SH-SY5Y (cell line): ENCODE results near the gene PRRX2.

ENCODE experiments used
- GATA2 ChIP-seq: IDR thresholded peaks from 2 replicates; pipeline ENCODE4 v1.6.1; 2011; ENCODE audit warnings: mild to moderate bottlenecking, low read depth, low read length
- GATA3 ChIP-seq: IDR thresholded peaks from 2 replicates; pipeline ENCODE4 v1.6.1; 2011; ENCODE audit warnings: low read depth, mild to moderate bottlenecking, low read length, moderate library complexity

DNA sequence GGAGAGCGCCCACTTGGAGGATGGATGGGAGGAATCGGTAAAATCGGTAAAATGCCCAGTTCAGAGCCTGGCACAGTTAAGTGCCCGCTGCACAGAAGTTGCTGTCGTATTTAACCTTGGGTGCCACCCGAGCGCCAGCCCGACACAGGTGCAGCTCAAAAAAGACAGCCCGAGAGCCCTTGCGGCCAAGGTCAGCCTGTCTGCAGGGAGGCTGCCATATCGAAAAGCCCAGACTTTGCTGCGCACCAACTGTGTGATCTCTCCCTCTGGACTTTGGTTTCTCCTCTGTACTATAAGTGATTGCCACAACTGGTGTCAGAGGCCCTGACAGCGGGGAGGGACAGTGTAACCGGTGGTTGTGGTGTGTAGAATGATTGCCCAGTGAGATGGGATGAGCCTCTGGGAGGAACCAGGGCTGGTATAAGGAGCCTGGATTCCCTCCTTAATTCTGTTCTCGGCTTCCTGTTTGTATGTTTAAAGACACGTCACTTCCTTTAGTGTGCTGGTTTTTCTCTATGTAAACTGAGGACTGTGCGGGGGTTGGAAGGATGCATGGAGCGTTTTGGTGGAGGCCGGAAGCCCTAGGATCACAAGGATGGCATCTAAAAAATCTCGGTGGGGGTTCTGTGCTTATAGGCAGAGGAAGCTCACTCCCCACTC lies 38.7 kb upstream of the PRRX2 start:
- no peak for TF ChIP-seq GATA2
- no peak for TF ChIP-seq GATA3
